SK-N-SH treated with all-trans-retinoic acid at 6 μM for 48 hours (cell line): ENCODE results near the gene ZBTB12.

Experiments
- ATAC-seq: fragments of 200-7000 bp; cut with Tn5 transposase; 3 replicates; pipeline ENCODE4 v1.9.1; 2020; ENCODE audit warnings: mild to moderate bottlenecking, moderate library complexity
- ARNTL ChIP-seq: fragments of 450-650 bp; formaldehyde crosslinking; IDR thresholded peaks from 2 replicates; pipeline ENCODE4 v1.5.0; 2020; ENCODE audit warnings: low read depth, mild to moderate bottlenecking, moderate library complexity, borderline replicate concordance
- BACH2 ChIP-seq: fragments of 250-450 bp; sonication (Bioruptor Pico); IDR thresholded peaks from 2 replicates; pipeline ENCODE4 v1.9.0; 2021; ENCODE audit warnings: mild to moderate bottlenecking, borderline replicate concordance
- CSDC2 ChIP-seq: fragments of 250-450 bp; sonication (Bioruptor Pico); IDR thresholded peaks from 2 replicates; pipeline ENCODE4 v1.5.0; 2020; ENCODE audit warnings: mild to moderate bottlenecking, moderate library complexity
- ESRRG ChIP-seq: fragments of 250-450 bp; sonication (Bioruptor Pico); IDR thresholded peaks from 2 replicates; pipeline ENCODE4 v1.6.1; 2021; ENCODE audit warnings: mild to moderate bottlenecking
- GLIS3 ChIP-seq: fragments of 250-450 bp; sonication (Bioruptor Pico); IDR thresholded peaks from 2 replicates; pipeline ENCODE4 v1.5.0; 2020; ENCODE audit warnings: mild to moderate bottlenecking, moderate library complexity
- ISL1 ChIP-seq: fragments of 250-450 bp; sonication (Bioruptor Pico); IDR thresholded peaks from 2 replicates; pipeline ENCODE4 v2.1.2; 2022; ENCODE audit warnings: mild to moderate bottlenecking, moderate library complexity
- OSR1 ChIP-seq: fragments of 250-450 bp; sonication (Bioruptor Pico); IDR thresholded peaks from 2 replicates; pipeline ENCODE4 v1.8.0; 2022; ENCODE audit warnings: moderate library complexity, mild to moderate bottlenecking, inconsistent platforms
- PATZ1 ChIP-seq: fragments of 250-450 bp; sonication (Bioruptor Pico); IDR thresholded peaks from 2 replicates; pipeline ENCODE4 v1.8.0; 2020; ENCODE audit warnings: mild to moderate bottlenecking, moderate library complexity, borderline replicate concordance
- POU6F1 ChIP-seq: fragments of 250-450 bp; sonication (Bioruptor Pico); IDR thresholded peaks from 2 replicates; pipeline ENCODE4 v1.8.0; 2021; ENCODE audit warnings: low read depth, mild to moderate bottlenecking, moderate library complexity, borderline replicate concordance
- PPARA ChIP-seq: fragments of 250-450 bp; sonication (Bioruptor Pico); IDR thresholded peaks from 2 replicates; pipeline ENCODE4 v1.5.0; 2020; ENCODE audit warnings: mild to moderate bottlenecking, borderline replicate concordance
- RARB ChIP-seq: fragments of 250-450 bp; sonication (Bioruptor Pico); IDR thresholded peaks from 2 replicates; pipeline ENCODE4 v1.8.0; 2021; ENCODE audit warnings: mild to moderate bottlenecking, moderate library complexity
- SNAI2 ChIP-seq: fragments of 250-450 bp; sonication (Bioruptor Pico); IDR thresholded peaks from 2 replicates; pipeline ENCODE4 v1.5.0; 2020; ENCODE audit warnings: mild to moderate bottlenecking, moderate library complexity
- TCF4 ChIP-seq: fragments of 250-450 bp; sonication (Bioruptor Pico); IDR thresholded peaks from 2 replicates; pipeline ENCODE4 v1.8.0; 2021; ENCODE audit warnings: mild to moderate bottlenecking, moderate library complexity, borderline replicate concordance
- TOX ChIP-seq: fragments of 250-450 bp; sonication (Bioruptor Pico); IDR thresholded peaks from 2 replicates; pipeline ENCODE4 v1.8.0; 2021; ENCODE audit warnings: mild to moderate bottlenecking, moderate library complexity, borderline replicate concordance
- ZFP3 ChIP-seq: fragments of 250-450 bp; sonication (Bioruptor Pico); IDR thresholded peaks from 2 replicates; pipeline ENCODE4 v1.5.0; 2020; ENCODE audit warnings: mild to moderate bottlenecking, moderate library complexity
- ZFP30 ChIP-seq: fragments of 450-650 bp; formaldehyde crosslinking; IDR thresholded peaks from 2 replicates; pipeline ENCODE4 v1.5.0; 2022; ENCODE audit warnings: mild to moderate bottlenecking, moderate library complexity
- ZNF565 ChIP-seq: fragments of 450-650 bp; formaldehyde crosslinking; conservative IDR thresholded peaks from 2 replicates; pipeline ENCODE4 v1.5.0; 2020; ENCODE audit warnings: low read depth, mild to moderate bottlenecking, moderate library complexity
- ZNF70 ChIP-seq: fragments of 450-650 bp; formaldehyde crosslinking; IDR thresholded peaks from 2 replicates; pipeline ENCODE4 v1.5.0; 2020; ENCODE audit warnings: mild to moderate bottlenecking, moderate library complexity
- ZNF8 ChIP-seq: fragments of 450-650 bp; formaldehyde crosslinking; IDR thresholded peaks from 2 replicates; pipeline ENCODE4 v1.5.0; 2020; ENCODE audit warnings: mild to moderate bottlenecking, moderate library complexity
- TF ChIP-seq, protein P1 (sequence below): fragments of 250-450 bp; sonication (Bioruptor Pico); IDR thresholded peaks from 2 replicates; pipeline ENCODE4 v1.5.0; 2020; ENCODE audit warnings: mild to moderate bottlenecking, moderate library complexity
- TF ChIP-seq, protein P2 (sequence below): fragments of 250-450 bp; sonication (Bioruptor Pico); IDR thresholded peaks from 2 replicates; pipeline ENCODE4 v1.5.1; 2020; ENCODE audit warnings: low read depth, mild to moderate bottlenecking, moderate library complexity

ZBTB12 gene

GRCh38 chr6:31878726-31879125 lies 23.2 kb downstream of the ZBTB12 start, which contains the start of gene SLC44A4:
Gene SLC44A4 (minus strand): TSS chr6:31878997. CDS start chr6:31878980, 17 bp downstream.
- ATAC-seq, result no peak
- no peak for TF ChIP-seq PPARA
- TF ChIP-seq, protein P1, sequence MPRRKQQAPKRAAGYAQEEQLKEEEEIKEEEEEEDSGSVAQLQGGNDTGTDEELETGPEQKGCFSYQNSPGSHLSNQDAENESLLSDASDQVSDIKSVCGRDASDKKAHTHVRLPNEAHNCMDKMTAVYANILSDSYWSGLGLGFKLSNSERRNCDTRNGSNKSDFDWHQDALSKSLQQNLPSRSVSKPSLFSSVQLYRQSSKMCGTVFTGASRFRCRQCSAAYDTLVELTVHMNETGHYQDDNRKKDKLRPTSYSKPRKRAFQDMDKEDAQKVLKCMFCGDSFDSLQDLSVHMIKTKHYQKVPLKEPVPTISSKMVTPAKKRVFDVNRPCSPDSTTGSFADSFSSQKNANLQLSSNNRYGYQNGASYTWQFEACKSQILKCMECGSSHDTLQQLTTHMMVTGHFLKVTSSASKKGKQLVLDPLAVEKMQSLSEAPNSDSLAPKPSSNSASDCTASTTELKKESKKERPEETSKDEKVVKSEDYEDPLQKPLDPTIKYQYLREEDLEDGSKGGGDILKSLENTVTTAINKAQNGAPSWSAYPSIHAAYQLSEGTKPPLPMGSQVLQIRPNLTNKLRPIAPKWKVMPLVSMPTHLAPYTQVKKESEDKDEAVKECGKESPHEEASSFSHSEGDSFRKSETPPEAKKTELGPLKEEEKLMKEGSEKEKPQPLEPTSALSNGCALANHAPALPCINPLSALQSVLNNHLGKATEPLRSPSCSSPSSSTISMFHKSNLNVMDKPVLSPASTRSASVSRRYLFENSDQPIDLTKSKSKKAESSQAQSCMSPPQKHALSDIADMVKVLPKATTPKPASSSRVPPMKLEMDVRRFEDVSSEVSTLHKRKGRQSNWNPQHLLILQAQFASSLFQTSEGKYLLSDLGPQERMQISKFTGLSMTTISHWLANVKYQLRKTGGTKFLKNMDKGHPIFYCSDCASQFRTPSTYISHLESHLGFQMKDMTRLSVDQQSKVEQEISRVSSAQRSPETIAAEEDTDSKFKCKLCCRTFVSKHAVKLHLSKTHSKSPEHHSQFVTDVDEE (CRISPR knock-in tag), result no peak
- TF ChIP-seq ZNF70 (CRISPR knock-in tag), result no peak
- TF ChIP-seq SNAI2 (CRISPR knock-in tag), result no peak
- no peak for TF ChIP-seq POU6F1 (CRISPR knock-in tag)
- no peak for TF ChIP-seq ISL1 (CRISPR knock-in tag)
- no peak for TF ChIP-seq ARNTL
- TF ChIP-seq GLIS3, result no peak
- TF ChIP-seq TCF4 (CRISPR knock-in tag), result no peak
- TF ChIP-seq ZFP3, result no peak

DNA sequence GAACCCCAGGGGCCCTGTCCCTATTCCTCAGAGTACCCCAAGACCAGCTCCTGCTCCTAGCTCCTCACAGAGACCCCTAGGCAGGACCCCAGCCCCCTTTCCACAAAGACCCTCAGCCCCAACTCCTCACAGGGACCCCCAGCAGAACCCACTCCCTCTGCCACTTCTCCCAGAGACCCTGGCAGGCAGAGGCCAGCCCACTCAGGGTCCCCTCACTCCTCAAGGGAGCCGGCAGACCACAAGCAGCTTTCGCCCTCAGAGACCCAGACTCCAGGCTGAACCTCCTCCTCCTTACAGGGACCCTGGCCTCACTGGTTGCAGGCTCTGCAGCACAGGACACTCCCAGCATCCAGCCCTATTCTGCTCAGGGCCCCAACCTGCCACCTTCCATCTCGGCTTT lies 23.7 kb downstream of the ZBTB12 start:
- ATAC-seq, result no peak; the same call in 2 of the 3 replicates
- TF ChIP-seq CSDC2 (CRISPR knock-in tag) (no peak), OSR1 (no peak), PATZ1 (CRISPR knock-in tag) (no peak), SNAI2 (CRISPR knock-in tag) (no peak), TCF4 (CRISPR knock-in tag) (no peak), ZNF70 (CRISPR knock-in tag) (no peak), GLIS3 (no peak), ZNF565 (CRISPR knock-in tag) (no peak), ZFP30 (CRISPR knock-in tag) (no peak), POU6F1 (CRISPR knock-in tag) (no peak), ARNTL (no peak), ESRRG (CRISPR knock-in tag) (no peak), RARB (no peak), BACH2 (CRISPR knock-in tag) (no peak), TOX (CRISPR knock-in tag) (no peak), ZNF8 (CRISPR knock-in tag) (no peak)
- TF ChIP-seq, protein P2, sequence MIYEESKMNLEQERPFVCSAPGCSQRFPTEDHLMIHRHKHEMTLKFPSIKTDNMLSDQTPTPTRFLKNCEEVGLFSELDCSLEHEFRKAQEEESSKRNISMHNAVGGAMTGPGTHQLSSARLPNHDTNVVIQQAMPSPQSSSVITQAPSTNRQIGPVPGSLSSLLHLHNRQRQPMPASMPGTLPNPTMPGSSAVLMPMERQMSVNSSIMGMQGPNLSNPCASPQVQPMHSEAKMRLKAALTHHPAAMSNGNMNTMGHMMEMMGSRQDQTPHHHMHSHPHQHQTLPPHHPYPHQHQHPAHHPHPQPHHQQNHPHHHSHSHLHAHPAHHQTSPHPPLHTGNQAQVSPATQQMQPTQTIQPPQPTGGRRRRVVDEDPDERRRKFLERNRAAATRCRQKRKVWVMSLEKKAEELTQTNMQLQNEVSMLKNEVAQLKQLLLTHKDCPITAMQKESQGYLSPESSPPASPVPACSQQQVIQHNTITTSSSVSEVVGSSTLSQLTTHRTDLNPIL (CRISPR knock-in tag), result no peak
- TF ChIP-seq, protein P1 (CRISPR knock-in tag), result no peak
- TF ChIP-seq, all 23 proteins: peak for 0
